Peyer's patch (tissue), 4 donors: ENCODE results near the gene PPIC.

ENCODE experiments used
- CTCF ChIP-seq, 6 experiments: fragments of 450-650 bp in 4 of 6; fragments of 200-600 bp in 2 of 6; sonication (generic) in 1 of 6; IDR thresholded peaks; one replicate each; pipeline ENCODE4 v1.5.1; 2017 to 2019; ENCODE audit warnings: antibody characterized with exemption in 6 of 6, mild to moderate bottlenecking in 3 of 6, moderate library complexity in 1 of 6
- POLR2A ChIP-seq, 2 donors: fragments of 450-650 bp; IDR thresholded peaks; one replicate each; pipeline ENCODE4 v1.5.1; 2017; ENCODE audit warnings: antibody characterized with exemption in 2 of 2, mild to moderate bottlenecking in 2 of 2, moderate library complexity in 2 of 2

GRCh38 chr5:123044926-123045617 lies 8.5 kb upstream of the PPIC start:
- no peak for TF ChIP-seq POLR2A (IDR thresholded peaks at IDR 0.05)
- TF ChIP-seq CTCF (IDR thresholded peaks at IDR 0.05) = no peak
